GM12801 (cell line): ENCODE data around the gene XPA.

Source experiments
- CTCF ChIP-seq: IDR thresholded peaks from one replicate; pipeline ENCODE4 v1.5.1; 2011; ENCODE audit warnings: control low read depth; ENCODE audit not compliant: insufficient read length; ENCODE audit errors: extremely low read depth

Gene XPA

GRCh38 chr9:97696803-97697601 is at the start of gene XPA:
XPA (minus strand) TSS chr9:97697340; CDS start chr9:97697292, 48 bp downstream.
- TF ChIP-seq CTCF, result no peak

GRCh38 chr9:97744710-97745708 is 47.9 kb upstream of the XPA start:
- TF ChIP-seq CTCF, result no peak

GRCh38 chr9:97742545-97742944 is 45.4 kb upstream of the XPA start:
- TF ChIP-seq CTCF, result no peak

- TF ChIP-seq CTCF, result no peak
Measured at GRCh38 chr9:97741947-97742346, 44.8 kb upstream of the XPA start.

- no peak for TF ChIP-seq CTCF
Measured at GRCh38 chr9:97740848-97741821, 44.0 kb upstream of the XPA start.

GRCh38 chr9:97737429-97737828 is 40.3 kb upstream of the XPA start:
- no peak for TF ChIP-seq CTCF
